Kidney capillary endothelial cell (primary cell): ENCODE results near the gene COPS7B.
A peak's percentile ranks its signal among the peaks of the same experiment; 100 is the strongest.

ENCODE experiments used
- DNase-seq: peaks from one replicate; pipeline ENCODE4 v3.0.0-alpha.2; 2018; ENCODE audit warnings: low spot score

Gene COPS7B

GRCh38 chr2:231785822-231786176, 446 bp upstream of the COPS7B start:
- DNase-seq = no peak

DNA sequence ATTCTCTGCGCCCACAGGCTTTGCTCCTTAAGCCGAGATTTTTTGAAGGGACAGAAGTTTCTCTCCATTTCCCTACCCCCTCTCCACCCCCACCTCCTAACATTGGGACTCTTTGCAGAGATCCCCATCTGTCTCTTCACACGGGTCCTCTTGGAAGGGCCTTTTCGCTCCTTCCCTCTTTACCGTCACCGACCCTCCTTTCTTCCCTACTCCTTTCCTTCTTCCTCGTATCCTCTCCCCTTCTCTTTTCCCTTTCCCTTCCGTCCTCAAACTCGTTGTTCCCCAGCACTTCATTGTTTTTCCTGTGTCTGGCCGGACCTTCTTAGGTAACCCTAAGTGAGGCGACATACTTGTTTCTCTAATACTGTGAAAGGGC, 660 bp downstream of the COPS7B start:
- DNase-seq = no peak

- no peak for DNase-seq
Observed at GRCh38 chr2:231791107-231791506, 4.9 kb downstream of the COPS7B start.

- DNase-seq = no peak
Observed at GRCh38 chr2:231794383-231794782, 8.1 kb downstream of the COPS7B start.

DNA sequence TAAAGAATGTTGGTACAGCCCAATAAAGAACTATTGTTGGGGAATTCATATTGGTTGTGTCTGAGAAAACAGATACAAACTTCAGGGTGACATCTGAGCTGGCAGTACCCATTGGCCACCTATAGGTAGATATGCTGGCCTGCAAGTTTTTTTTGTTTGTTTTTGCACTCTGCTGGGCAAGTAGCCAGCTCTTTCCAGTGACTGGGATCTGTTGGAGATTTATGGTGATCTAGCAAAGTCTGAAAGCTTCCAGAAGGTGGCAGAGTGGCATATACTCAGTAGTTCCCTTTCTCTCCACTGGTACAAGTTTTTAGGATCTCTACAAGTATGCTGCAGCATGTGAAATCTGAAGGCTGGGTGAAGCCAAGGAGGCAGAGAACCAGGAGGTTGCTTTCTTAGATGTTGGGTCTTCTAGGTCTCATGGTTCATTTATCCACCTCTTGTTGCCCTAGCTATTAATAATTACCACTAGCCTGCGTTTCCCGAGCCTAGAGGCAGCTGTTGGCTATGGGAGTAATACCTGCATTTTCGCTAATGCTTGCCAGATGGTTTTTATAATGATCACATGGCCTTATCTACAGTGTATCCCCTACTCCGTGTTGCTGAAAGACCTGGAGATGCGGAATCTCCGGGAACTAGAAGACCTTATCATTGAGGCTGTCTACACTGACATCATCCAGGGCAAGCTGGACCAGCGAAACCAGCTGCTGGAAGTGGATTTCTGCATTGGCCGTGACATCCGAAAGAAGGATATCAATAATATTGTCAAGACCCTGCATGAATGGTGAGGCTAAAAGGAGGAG, 9.5 kb downstream of the COPS7B start:
- peak; percentile 34 for DNase-seq

DNA sequence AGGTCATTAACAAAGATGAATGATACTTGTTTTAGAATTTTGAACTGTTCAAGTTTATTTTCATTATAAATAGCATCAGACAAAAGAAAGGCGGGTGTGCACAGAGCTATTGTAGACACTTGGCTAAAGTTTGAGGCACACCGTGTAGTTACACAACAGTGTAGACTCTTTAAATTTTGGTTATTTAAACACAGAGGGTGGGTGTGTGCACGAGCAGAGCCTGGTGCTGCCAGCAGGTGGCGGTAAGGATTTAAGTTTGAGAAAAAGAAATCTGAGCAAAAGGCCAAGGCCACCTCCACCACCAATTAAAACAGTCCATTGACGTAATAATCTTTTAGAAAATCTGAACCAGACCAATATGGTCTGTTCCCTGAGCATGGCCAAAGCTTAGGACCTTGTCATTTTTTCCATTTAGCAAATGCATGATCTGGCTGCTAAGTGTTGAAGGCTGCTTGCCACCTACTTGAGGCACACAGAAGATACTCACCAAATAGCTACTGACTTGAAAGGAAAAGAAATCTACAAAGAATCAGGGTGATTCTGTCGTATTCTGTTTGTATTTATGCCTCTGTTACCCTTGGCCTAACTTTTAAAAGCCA, 14.3 kb downstream of the COPS7B start:
- peak; percentile 50 for DNase-seq

DNA sequence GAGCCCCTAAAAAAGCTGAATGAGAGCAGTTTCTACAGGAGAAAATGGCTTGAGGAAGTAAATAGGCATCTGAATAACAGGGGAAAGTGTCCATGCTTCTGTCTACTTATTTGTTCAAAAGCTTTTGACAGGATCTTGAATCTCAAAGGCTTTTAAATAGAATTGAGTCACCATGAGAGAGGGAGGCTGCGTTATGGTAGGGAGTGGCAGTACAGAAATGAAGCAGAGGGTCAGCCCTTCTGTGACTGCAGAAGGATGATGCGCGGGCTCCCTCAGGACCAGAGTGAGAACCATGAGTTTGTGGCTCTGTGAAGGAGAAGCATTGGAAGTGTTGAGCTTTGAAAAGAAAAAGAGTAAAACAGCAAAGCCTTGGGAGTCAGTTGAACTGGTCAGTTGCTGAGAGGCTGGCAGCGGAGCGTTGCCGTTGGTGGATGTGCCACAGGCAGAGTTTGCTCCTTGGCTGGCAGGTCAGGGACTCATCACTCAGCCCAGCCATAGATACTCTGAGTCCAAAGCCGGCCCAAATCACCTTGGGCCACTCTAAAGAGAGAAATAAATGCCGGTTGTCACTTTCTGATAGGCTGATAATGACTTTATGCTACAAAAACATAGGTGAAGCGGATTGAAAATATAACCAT, 17.4 kb downstream of the COPS7B start:
- no peak for DNase-seq

- no peak for DNase-seq
Observed at GRCh38 chr2:231807020-231807419, 20.8 kb downstream of the COPS7B start.

- DNase-seq = peak; percentile 23
Observed at GRCh38 chr2:231810905-231811304, 24.7 kb downstream of the COPS7B start.

DNA sequence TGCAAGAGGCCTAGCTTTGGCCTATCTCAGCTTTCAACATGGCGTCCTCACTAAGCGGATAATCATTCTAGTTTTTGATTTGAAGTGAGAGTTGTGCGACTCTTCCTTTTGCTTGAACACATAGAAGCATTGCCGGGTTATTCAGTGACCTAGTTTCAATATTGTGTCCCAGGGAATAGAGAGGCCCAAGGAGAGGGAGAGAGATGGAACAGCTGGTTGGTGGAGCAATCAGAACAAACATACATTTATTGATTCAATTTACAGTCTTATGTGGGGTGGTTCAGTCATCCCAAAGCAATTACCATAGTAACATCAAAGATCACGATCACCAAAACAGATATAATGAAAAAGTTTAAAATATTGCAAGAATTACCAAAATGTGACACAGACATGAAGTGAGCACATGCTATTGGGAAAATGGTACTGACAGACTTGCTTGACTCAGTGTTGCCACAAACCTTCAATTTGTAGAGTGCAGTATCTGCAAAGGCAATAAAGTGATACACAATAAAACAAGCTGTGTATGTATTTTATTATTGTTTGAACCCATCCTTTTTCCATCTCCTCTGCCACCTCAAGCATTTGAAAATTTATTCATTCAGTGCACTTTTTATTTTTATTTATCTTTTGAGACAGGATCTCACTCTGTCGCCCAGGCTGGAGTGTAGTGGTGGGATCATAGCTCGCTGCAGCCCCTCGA, 30.2 kb downstream of the COPS7B start:
- DNase-seq = no peak

GRCh38 chr2:231819447-231820042, 33.3 kb downstream of the COPS7B start:
- no peak for DNase-seq

DNA sequence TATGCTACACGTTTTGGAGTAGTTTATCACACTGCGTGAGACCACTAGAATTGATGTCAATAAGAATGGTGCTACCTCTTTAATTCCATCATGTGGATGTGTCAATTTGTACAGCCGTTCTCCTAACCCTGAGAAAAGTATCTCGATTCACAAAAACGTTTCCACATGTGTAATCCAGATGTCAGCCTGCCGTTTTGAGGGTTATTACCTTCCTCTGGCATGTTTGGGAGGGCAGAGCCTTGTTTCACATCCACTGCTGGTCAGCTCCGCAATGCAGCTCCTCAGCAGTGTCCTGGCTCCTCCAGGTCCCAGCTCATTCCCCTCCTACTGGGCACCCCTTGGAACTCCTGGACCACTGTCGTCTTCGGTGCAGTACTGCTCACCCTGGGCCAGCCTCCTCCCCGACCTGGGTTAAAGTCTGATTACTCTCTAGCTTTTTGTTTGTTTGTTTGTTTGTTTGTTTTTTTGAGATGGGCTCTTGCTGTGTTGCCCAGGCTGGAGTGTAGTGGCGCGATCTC, 34.6 kb downstream of the COPS7B start:
- no peak for DNase-seq

- no peak for DNase-seq
Observed at GRCh38 chr2:231821908-231822307, 35.7 kb downstream of the COPS7B start.

- DNase-seq = no peak
Observed at GRCh38 chr2:231853105-231853504, 66.9 kb downstream of the COPS7B start.

DNA sequence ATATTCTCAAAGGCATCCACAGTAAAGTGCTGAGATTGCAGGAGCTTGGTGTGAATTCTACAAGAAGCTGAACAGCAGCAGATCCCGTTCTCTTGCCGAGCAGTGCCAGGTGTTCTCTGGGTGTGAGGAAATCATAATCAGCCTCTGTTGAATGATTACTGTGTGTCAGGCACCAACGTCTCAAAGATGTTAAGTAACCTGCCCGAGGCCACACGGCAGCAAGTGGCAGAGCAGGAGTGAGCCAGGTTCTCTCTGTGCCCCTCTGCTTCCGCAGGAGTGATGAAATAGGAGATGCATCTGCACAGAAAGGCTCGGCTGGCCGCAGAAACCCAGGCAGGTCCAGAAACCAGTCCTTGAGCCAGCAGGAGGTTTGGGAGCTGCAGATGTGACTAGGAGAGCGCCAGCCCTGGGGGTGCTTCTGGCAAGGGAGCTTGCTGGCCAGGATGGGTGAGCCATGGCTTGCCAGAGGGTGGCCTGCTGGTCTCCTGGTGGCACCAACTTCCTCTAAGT, 68.4 kb downstream of the COPS7B start:
- no peak for DNase-seq

DNA sequence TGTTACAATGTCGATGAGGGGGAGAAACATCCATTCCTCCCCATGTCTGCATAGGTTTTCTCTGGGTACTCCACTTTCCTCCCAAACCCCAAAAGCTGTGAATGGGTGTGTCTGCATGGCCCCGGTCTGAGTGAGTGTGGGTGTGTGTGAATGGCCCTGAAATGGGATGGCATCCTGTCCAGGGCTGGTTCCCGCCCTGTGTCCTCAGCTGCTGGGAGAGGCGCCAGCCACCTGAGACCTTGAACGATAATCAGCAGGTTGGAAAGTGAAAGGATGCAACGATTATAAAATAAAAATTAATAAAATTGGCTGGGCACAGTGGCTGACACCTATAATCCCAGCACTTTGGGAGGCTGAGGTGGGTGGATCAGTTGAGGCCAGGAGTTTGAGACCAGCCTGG, 70.7 kb downstream of the COPS7B start:
- no peak for DNase-seq
